HepG2 (cell line): ENCODE results near the gene TEDC1. TPM values are rescaled to one million over a fixed set of nuclear protein-coding genes. Genes with fewer than 3 reads are reported as not detected.

Experiments used
- ARNTL ChIP-seq: sonication (generic); formaldehyde crosslinking; IDR thresholded peaks from 2 replicates; pipeline ENCODE4 v1.4.0; 2020; ENCODE audit warnings: mild to moderate bottlenecking, missing genetic modification reagents
- CENPX ChIP-seq: sonication (generic); formaldehyde crosslinking; IDR thresholded peaks from 2 replicates; pipeline ENCODE4 v1.9.0; 2021; ENCODE audit warnings: mild to moderate bottlenecking, missing genetic modification reagents, moderate library complexity
- CHCHD3 ChIP-seq: sonication (generic); formaldehyde crosslinking; IDR thresholded peaks from 2 replicates; pipeline ENCODE4 v1.8.0; 2022; ENCODE audit warnings: mild to moderate bottlenecking, missing genetic modification reagents, moderate library complexity
- EEA1 ChIP-seq: sonication (generic); formaldehyde crosslinking; IDR thresholded peaks from 2 replicates; pipeline ENCODE4 v1.5.1; 2020; ENCODE audit warnings: mild to moderate bottlenecking, missing genetic modification reagents, borderline replicate concordance
- ISL2 ChIP-seq: sonication (generic); formaldehyde crosslinking; IDR thresholded peaks from 2 replicates; pipeline ENCODE4 v1.5.0; 2020; ENCODE audit warnings: missing genetic modification reagents
- MAFF ChIP-seq: IDR thresholded peaks from 2 replicates; pipeline ENCODE4 v1.6.1; 2011; ENCODE audit warnings: low read depth, low read length, improper control_type of control experiment
- MIER2 ChIP-seq: IDR thresholded peaks from 2 replicates; pipeline ENCODE4 v1.6.1; 2016; ENCODE audit warnings: missing biosample characterization, missing genetic modification reagents
- PRPF4 ChIP-seq: fragments of 200-400 bp; formaldehyde crosslinking; IDR thresholded peaks from 2 replicates; pipeline ENCODE4 v1.6.1; 2016; ENCODE audit warnings: low read length, low read depth; ENCODE audit not compliant: poor library complexity, severe bottlenecking
- SETDB1 ChIP-seq: sonication (generic); formaldehyde crosslinking; IDR thresholded peaks from 2 replicates; pipeline ENCODE4 v1.5.1; 2020; ENCODE audit warnings: missing genetic modification reagents, mild to moderate bottlenecking, borderline replicate concordance
- TBX3 ChIP-seq: fragments of 450-650 bp; IDR thresholded peaks from 2 replicates; pipeline ENCODE4 v1.6.1; 2017; ENCODE audit warnings: antibody characterized with exemption, mild to moderate bottlenecking, inconsistent platforms, borderline replicate concordance
- YY1 ChIP-seq: IDR thresholded peaks from 2 replicates; pipeline ENCODE4 v1.6.1; 2011; ENCODE audit warnings: low read length, low read depth, moderate library complexity, mild to moderate bottlenecking; ENCODE audit not compliant: insufficient read depth, insufficient replicate concordance
- ZNF430 ChIP-seq: sonication (generic); formaldehyde crosslinking; IDR thresholded peaks from 2 replicates; pipeline ENCODE4 v1.9.0; 2021; ENCODE audit warnings: mild to moderate bottlenecking, missing genetic modification reagents
- ZNF484 ChIP-seq: sonication (generic); formaldehyde crosslinking; IDR thresholded peaks from 2 replicates; pipeline ENCODE4 v1.5.1; 2020; ENCODE audit warnings: mild to moderate bottlenecking, low read depth, missing genetic modification reagents, borderline replicate concordance
- ZNF766 ChIP-seq: sonication (generic); formaldehyde crosslinking; IDR thresholded peaks from 2 replicates; pipeline ENCODE4 v1.5.0; 2020; ENCODE audit warnings: missing genetic modification reagents, borderline replicate concordance
- ZNF788 ChIP-seq: sonication (generic); formaldehyde crosslinking; IDR thresholded peaks from 2 replicates; pipeline ENCODE4 v1.5.0; 2020; ENCODE audit warnings: mild to moderate bottlenecking, missing genetic modification reagents, borderline replicate concordance
- ZSCAN30 ChIP-seq: sonication (generic); formaldehyde crosslinking; IDR thresholded peaks from 2 replicates; pipeline ENCODE4 v1.5.0; 2020; ENCODE audit warnings: mild to moderate bottlenecking, missing genetic modification reagents
- polyA plus RNA-seq, 8 experiments: library from polyadenylated mRNA; depleted of rRNA in 3 of 8; stranded (reverse) in 7 of 8; unstranded in 1 of 8; fragments of >200 nt; fragmentation: Illumina TruSeq in 4 of 8; extraction: Trizol in 4 of 8; gene quantifications; 2 replicates each; pipeline versions ENCODE4 v1.2.1 to v1.2.3, GENCODE V29; 2011 to 2016; ENCODE audit warnings: low read depth in 4 of 8, missing spikeins in 1 of 8, mixed read lengths in 1 of 8; ENCODE audit not compliant: insufficient read depth in 1 of 8
- total RNA-seq, 5 experiments: library from RNA; depleted of rRNA; stranded (reverse); fragments of >200 nt; fragmentation: Illumina TruSeq; extraction: Trizol; gene quantifications; 2 replicates each; pipeline ENCODE4 v1.2.3, GENCODE V29; 2016; ENCODE audit warnings: low read depth in 1 of 5
- TF ChIP-seq, protein P1 (sequence below): sonication (generic); formaldehyde crosslinking; conservative IDR thresholded peaks from 2 replicates; pipeline ENCODE4 v1.8.0; 2022; ENCODE audit warnings: mild to moderate bottlenecking, moderate library complexity, missing genetic modification reagents
- TF ChIP-seq, protein P2 (sequence below): sonication (generic); formaldehyde crosslinking; IDR thresholded peaks from 2 replicates; pipeline ENCODE4 v1.5.1; 2020; ENCODE audit warnings: mild to moderate bottlenecking, missing genetic modification reagents
- TF ChIP-seq, protein P3 (sequence below): sonication (generic); formaldehyde crosslinking; IDR thresholded peaks from 2 replicates; pipeline ENCODE4 v1.4.0; 2020; ENCODE audit warnings: mild to moderate bottlenecking, missing genetic modification reagents
- TF ChIP-seq, protein P4 (sequence below): sonication (generic); formaldehyde crosslinking; IDR thresholded peaks from 2 replicates; pipeline ENCODE4 v1.5.1; 2020; ENCODE audit warnings: mild to moderate bottlenecking, moderate library complexity, missing genetic modification reagents

TEDC1 gene
- total and polyA plus RNA-seq, 2 of the 13 experiments (the other 11 are each of a cell fraction or from before 2014, with no cell fraction given): 5.7 to 27.4 TPM

GRCh38 chr14:105485739-105486162, 5.3 kb upstream of the TEDC1 start (continued):
- TF ChIP-seq, protein P1, sequence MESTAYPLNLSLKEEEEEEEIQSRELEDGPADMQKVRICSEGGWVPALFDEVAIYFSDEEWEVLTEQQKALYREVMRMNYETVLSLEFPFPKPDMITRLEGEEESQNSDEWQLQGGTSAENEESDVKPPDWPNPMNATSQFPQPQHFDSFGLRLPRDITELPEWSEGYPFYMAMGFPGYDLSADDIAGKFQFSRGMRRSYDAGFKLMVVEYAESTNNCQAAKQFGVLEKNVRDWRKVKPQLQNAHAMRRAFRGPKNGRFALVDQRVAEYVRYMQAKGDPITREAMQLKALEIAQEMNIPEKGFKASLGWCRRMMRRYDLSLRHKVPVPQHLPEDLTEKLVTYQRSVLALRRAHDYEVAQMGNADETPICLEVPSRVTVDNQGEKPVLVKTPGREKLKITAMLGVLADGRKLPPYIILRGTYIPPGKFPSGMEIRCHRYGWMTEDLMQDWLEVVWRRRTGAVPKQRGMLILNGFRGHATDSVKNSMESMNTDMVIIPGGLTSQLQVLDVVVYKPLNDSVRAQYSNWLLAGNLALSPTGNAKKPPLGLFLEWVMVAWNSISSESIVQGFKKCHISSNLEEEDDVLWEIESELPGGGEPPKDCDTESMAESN (CRISPR knock-in tag): no peak
- TF ChIP-seq, protein P2, sequence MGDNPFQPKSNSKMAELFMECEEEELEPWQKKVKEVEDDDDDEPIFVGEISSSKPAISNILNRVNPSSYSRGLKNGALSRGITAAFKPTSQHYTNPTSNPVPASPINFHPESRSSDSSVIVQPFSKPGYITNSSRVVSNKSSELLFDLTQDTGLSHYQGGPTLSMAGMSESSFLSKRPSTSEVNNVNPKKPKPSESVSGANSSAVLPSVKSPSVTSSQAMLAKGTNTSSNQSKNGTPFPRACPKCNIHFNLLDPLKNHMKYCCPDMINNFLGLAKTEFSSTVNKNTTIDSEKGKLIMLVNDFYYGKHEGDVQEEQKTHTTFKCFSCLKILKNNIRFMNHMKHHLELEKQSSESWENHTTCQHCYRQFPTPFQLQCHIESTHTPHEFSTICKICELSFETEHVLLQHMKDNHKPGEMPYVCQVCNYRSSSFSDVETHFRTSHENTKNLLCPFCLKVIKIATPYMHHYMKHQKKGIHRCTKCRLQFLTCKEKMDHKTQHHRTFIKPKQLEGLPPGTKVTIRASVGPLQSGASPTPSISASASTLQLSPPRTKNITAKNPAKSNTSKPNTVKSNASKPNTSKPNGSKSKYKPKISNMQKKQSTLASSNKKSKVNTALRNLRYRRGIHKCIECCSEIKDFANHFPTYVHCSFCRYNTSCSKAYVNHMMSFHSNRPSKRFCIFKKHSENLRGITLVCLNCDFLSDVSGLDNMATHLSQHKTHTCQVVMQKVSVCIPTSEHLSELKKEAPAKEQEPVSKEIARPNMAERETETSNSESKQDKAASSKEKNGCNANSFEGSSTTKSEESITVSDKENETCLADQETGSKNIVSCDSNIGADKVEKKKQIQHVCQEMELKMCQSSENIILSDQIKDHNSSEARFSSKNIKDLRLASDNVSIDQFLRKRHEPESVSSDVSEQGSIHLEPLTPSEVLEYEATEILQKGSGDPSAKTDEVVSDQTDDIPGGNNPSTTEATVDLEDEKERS: no peak
- peak; percentile 31; the same call in 1 of the 2 replicates for TF ChIP-seq ZNF788
- TF ChIP-seq CHCHD3 (CRISPR knock-in tag): no peak
- TF ChIP-seq SETDB1 (CRISPR knock-in tag): no peak
- no peak for TF ChIP-seq CENPX (CRISPR knock-in tag)
- TF ChIP-seq MAFF: no peak
- TF ChIP-seq ZNF484 (CRISPR knock-in tag): no peak
- TF ChIP-seq TBX3: no peak
- TF ChIP-seq, protein P3, sequence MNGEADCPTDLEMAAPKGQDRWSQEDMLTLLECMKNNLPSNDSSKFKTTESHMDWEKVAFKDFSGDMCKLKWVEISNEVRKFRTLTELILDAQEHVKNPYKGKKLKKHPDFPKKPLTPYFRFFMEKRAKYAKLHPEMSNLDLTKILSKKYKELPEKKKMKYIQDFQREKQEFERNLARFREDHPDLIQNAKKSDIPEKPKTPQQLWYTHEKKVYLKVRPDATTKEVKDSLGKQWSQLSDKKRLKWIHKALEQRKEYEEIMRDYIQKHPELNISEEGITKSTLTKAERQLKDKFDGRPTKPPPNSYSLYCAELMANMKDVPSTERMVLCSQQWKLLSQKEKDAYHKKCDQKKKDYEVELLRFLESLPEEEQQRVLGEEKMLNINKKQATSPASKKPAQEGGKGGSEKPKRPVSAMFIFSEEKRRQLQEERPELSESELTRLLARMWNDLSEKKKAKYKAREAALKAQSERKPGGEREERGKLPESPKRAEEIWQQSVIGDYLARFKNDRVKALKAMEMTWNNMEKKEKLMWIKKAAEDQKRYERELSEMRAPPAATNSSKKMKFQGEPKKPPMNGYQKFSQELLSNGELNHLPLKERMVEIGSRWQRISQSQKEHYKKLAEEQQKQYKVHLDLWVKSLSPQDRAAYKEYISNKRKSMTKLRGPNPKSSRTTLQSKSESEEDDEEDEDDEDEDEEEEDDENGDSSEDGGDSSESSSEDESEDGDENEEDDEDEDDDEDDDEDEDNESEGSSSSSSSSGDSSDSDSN: peak; percentile 53
- no peak for TF ChIP-seq ZSCAN30
- TF ChIP-seq EEA1 (CRISPR knock-in tag): peak; percentile 26; the same call in 1 of the 2 replicates
- TF ChIP-seq PRPF4: no peak
- TF ChIP-seq YY1: peak; percentile 84
- no peak for TF ChIP-seq ARNTL
- TF ChIP-seq ISL2 (CRISPR knock-in tag): 0 out of 2 replicates have a peak, but pooled peaks have one; percentile 22
- TF ChIP-seq, protein P4, sequence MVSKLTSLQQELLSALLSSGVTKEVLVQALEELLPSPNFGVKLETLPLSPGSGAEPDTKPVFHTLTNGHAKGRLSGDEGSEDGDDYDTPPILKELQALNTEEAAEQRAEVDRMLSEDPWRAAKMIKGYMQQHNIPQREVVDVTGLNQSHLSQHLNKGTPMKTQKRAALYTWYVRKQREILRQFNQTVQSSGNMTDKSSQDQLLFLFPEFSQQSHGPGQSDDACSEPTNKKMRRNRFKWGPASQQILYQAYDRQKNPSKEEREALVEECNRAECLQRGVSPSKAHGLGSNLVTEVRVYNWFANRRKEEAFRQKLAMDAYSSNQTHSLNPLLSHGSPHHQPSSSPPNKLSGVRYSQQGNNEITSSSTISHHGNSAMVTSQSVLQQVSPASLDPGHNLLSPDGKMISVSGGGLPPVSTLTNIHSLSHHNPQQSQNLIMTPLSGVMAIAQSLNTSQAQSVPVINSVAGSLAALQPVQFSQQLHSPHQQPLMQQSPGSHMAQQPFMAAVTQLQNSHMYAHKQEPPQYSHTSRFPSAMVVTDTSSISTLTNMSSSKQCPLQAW (CRISPR knock-in tag): no peak
- no peak for TF ChIP-seq ZNF430 (CRISPR knock-in tag)
- no peak for TF ChIP-seq MIER2 (CRISPR knock-in tag)
- TF ChIP-seq ZNF766: no peak
